Activated T-cell treated with anti-CD3 and anti-CD28 coated beads for 24 hours (primary cell): ENCODE data around the gene NTRK2.

Source experiments
- DNase-seq: peaks from one replicate; pipeline ENCODE4 v3.0.0-alpha.2; 2020; ENCODE audit warnings: low read depth

The NTRK2 gene

GRCh38 chr9:84780385-84780784 is 110.9 kb downstream of the NTRK2 start:
- DNase-seq: no peak

GRCh38 chr9:84781458-84781857 is 111.9 kb downstream of the NTRK2 start:
- DNase-seq: no peak

GRCh38 chr9:84781931-84782866 is 112.7 kb downstream of the NTRK2 start:
- no peak for DNase-seq

DNA sequence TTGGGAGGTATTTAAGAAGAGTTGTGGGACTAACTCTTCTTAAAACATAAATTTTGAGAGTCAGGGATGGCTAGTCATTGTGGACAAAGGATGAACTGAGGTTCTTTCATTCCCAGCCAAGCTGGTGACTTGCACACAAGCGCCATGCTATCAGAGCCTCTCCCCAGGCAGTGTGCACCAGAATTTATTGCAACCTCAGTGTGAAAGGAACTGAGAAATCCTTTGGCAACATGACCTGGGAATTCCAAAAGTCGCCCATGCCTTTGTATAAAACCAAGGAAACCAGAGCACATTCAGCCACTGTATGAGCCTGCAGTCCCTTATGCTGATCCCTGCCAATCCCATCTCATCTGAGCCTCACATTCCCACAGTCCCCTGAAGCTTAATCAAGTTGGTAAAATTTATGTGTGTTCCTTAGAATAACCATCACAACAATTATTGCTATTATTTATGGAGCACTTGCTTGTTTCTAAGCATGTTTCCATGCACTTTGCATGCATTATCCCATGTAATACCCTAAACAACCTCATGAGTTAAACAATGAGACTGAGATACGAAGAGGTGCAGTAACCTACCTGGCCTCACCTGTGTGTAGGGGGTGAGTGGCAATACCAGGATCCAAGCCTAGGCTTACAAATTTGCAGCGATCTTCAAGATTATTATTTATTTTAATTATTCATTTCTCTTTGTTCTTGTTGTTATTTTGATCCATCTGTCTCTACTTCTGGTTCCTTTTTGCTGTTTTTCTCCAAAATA is 116.4 kb downstream of the NTRK2 start:
- no peak for DNase-seq

- DNase-seq: no peak
Measured at GRCh38 chr9:84788803-84789462, 119.4 kb downstream of the NTRK2 start.

DNA sequence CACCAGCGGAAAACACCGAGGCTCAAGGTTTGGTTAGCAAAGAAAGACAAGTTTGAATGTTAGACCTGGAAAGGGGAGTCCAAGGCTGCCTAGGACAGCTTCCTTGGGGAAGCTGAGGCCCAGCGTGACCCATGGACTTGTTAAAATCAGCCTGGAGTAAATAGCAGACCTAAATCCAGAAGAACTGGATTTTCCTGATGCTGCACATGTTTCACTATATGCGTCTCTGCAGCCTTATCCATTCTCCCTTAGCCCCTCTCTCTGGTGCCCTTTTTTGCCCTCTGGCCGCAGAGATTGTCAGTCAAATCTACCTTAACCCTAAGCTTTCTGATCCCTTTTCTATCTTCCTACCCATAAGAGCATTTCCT is 119.9 kb downstream of the NTRK2 start:
- DNase-seq: no peak

DNA sequence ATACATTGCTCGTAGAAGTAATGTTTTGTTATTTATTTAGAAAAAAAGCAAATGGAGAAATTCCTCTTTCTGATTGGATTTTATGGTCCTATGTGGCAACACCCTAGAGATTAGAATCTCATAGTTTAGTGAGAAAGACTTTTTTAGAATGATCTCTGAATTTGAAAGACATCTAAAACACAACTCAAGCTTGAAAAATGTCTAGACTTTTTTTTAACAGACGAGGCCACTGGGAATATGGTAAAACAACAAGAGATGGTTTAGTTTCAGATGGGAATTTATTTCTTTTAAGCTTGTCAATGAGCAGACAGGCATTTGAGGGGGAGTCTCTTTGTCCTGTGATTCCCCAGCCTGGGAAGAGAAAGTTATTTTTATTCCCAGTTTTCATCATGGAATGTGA is 122.1 kb downstream of the NTRK2 start:
- DNase-seq: no peak

GRCh38 chr9:84793251-84793650 is 123.7 kb downstream of the NTRK2 start:
- no peak for DNase-seq

DNA sequence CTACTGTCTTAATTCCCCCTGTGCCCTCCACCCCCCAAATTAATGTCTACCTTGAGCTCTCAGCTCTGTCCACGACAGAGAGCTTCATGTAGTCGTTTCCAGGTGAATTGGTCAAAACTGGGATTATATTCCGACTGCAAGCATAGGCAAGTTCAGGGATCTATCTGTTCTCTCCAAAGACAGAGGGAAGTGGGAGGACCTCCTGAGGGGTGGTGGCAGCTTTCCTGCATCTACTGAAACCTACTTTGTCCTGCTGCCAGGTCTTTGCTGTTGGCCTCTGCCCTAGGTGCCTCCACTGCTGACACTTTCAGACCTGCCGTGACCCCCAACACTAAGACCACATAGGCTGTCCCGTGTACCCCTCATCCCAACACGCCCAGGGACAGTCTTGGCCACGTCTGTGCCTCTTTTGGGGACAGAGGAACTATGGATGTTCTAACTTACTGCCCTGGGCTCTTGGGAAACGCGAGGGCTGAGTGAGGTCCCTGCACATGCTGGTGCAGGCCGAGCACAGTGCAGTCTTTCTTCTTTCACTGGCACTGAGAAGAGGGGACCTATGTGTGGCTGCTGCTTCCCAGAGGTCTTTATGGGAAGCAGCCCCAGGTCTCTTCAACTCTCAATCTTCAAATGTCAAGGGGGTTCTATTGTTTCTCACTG is 125.6 kb downstream of the NTRK2 start:
- no peak for DNase-seq

- DNase-seq: no peak
Measured at GRCh38 chr9:84796404-84796803, 126.9 kb downstream of the NTRK2 start.

DNA sequence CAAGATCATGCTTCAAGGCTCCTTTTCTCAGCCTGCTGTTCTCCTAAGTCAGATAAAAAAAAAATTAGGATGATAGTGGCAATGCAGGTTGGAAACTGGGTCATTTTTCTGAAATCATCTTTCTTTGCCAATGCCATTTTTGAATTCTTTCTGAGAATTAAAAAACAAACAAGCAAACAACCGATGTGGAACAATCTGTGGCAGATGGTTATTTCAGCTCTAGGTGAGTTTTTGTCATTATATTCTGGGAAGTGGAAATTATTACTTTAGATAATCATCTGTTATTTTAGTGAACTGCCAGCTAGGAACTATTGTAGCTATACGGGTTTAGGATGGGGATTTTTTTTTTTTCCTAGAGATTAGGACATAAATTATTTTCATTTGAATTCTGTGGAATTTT is 129.7 kb downstream of the NTRK2 start:
- DNase-seq: no peak

- DNase-seq: no peak
Measured at GRCh38 chr9:84804951-84805694, 135.6 kb downstream of the NTRK2 start.

GRCh38 chr9:84807431-84807830 is 137.9 kb downstream of the NTRK2 start:
- DNase-seq: no peak

DNA sequence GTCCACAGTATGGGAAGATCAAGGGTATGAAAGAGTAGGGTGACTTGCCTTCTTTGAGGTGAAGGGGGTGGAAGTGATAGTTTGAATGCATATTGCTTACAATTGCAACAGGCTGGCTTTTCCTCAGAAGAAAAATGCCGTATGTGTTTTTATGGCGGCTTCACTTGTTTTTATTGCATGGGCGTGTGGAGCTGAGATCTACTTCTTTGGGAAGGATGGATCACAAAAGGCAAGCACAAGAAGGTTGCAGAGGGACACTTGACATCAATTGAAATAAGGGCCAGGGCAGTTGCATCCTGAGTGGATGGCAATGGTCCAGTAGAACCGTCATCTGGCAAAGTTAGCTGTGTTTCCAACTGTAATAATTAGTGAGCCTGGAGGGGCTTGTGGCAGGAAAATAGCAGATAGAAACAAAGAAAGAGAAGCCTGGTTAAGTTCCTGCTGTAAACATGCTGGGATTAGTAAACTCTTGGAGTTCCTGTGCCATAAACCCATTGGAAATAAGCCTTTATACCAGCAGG is 138.4 kb downstream of the NTRK2 start:
- no peak for DNase-seq

DNA sequence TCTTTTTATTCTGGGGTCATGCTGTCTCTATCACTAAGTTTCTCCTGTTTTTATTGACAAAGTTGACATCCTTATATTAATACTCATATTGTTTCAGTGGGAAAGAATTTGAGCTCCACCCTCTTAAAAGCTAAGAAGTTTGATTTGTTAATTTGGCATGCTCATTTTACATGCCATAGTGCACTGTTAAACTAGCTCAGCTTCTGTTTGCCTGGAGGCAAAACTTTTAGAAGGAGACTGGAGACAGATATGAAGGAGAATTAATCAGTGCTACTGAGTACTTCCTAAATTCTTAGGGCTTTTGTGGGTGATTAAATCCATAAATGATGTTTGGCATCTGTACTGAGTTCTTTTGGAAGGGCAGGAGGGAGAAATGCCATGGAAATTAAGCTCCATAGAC is 138.9 kb downstream of the NTRK2 start:
- no peak for DNase-seq

DNA sequence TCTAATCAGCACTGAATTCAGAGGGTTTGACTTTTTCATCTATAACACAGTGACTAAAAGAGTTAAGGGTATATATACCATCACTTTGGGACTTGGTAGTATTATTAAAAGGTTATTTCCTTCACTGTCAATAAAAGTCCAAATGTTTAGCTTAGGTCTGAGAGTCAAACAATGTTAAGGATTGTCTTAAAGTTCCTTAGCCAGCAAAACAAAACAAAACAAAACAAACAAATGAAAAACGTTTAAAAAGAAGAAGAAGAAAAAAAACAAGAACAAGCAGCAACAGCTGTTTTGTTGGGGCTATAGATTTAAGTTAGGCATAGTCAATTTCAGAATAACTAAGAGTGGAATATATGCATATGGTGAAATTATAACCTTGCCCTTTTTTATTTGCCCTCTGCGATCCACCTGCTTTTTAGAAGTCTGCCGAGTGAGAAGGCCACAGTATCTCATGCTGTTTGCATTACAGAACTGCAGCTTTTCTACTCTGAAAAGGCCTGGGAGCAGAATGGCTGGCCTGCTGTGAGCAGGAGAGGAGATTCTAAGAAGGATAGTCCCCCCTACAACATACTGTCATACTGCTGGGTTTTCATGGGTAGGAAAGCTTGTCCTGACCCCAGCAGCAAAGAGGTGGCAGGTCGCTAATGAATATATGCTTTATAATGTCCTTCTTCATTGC is 141.7 kb downstream of the NTRK2 start:
- DNase-seq: no peak

DNA sequence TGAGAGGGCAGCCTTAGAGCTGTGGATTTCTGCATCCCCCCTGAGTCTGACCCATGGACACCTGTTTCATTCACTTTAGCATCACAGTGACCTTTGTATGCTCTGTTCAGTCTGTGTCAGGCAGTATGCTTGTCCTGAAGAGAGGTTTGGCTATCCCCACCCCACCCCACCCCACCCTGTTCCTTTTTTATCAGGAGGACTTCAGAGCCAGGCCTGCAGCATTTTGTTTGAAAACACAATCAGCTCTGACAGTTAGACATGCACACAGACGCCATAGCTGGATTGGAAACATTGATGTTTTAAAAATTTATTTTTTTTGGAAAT is 142.2 kb downstream of the NTRK2 start:
- DNase-seq: no peak

DNA sequence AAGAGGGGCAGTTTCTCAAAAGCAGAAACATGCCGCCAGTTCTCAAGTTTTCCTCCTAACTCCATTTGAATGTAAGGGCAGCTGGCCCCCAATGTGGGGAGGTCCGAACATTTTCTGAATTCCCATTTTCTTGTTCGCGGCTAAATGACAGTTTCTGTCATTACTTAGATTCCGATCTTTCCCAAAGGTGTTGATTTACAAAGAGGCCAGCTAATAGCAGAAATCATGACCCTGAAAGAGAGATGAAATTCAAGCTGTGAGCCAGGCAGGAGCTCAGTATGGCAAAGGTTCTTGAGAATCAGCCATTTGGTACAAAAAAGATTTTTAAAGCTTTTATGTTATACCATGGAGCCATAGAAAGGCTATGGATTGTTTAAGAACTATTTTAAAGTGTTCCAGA is 142.8 kb downstream of the NTRK2 start:
- no peak for DNase-seq

GRCh38 chr9:84812847-84813246 is 143.3 kb downstream of the NTRK2 start:
- no peak for DNase-seq

GRCh38 chr9:84815554-84815953 is 146.0 kb downstream of the NTRK2 start:
- DNase-seq: no peak

DNA sequence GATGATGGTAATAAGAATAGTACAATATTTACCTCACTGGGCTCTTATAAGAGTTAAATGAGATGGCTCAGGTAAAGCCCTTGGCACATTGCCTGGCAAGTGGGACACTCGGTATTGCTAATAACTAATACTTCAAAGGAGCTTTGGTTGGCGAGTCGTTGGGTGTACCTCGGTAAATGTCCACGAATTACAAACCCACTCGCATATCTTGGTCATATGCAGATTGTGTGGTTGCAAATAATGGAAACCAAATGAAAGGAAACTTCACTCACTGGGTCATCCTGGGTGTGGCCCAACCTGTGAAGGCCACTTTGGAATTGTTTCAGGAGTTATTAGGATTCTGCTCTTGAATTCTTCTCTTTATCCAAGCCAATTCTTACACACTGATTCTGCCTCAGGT is 147.5 kb downstream of the NTRK2 start:
- DNase-seq: no peak
